SK-N-MC (cell line): ENCODE data around the gene TTPAL.

Experiments
- DNase-seq: peaks from one replicate; pipeline ENCODE4 v3.0.0-alpha.2; 2011; ENCODE audit warnings: low read depth, low spot score
- H3K27ac ChIP-seq: fragments of 200-600 bp; sonication (generic); 2 replicates; pipeline ENCODE4 v1.5.1; 2016; ENCODE audit warnings: mixed run types
- H3K36me3 ChIP-seq: fragments of 200-600 bp; sonication (generic); 2 replicates; pipeline ENCODE4 v1.6.1; 2017; ENCODE audit warnings: antibody characterized with exemption, low read length, mixed read lengths; ENCODE audit not compliant: insufficient read depth
- H3K4me3 ChIP-seq: fragments of 200-600 bp; sonication (generic); 2 replicates; pipeline ENCODE4 v1.5.1; 2016
- H3K9ac ChIP-seq: fragments of 200-600 bp; sonication (generic); 2 replicates; pipeline ENCODE4 v1.8.0; 2017; ENCODE audit warnings: mixed run types, mixed read lengths; ENCODE audit not compliant: insufficient read length
- H3K9me3 ChIP-seq: fragments of 200-600 bp; sonication (generic); 2 replicates; pipeline ENCODE4 v1.6.1; 2017; ENCODE audit warnings: low read depth, mild to moderate bottlenecking, antibody characterized with exemption, low read length, moderate library complexity, mixed read lengths
- EZH2 ChIP-seq: fragments of 200-600 bp; sonication (generic); IDR thresholded peaks from one replicate; pipeline ENCODE4 v1.6.1; 2017; ENCODE audit warnings: antibody characterized with exemption
- FOXP2 ChIP-seq: optimal IDR thresholded peaks from 2 replicates; pipeline ENCODE3; 2011; ENCODE audit warnings: mild to moderate bottlenecking, moderate library complexity; ENCODE audit not compliant: insufficient read depth; ENCODE audit errors: extremely low read length, control extremely low read depth
- POLR2AphosphoS5 ChIP-seq: IDR thresholded peaks from 2 replicates; pipeline ENCODE4 v1.6.1; 2012; ENCODE audit warnings: mild to moderate bottlenecking, low read depth, low read length, borderline replicate concordance

Gene TTPAL

DNA sequence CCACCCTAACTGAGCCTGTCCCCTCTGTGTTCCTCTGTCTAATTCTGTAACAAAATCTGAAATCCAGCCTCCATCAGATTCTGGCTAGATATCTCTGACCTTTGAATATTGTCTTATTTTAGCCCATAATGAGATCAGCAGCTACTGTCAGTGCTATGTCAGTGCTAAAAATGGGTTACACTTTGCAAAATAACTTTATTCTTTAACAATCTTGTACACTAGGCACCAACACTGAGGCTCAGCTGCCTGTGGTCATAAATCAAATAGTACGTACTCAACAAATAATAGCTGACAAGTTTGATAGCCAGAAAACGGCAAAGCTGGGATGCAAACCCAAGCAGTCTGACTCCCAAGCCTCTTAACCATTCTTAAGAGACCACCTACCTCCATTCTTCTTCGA, 22.1 kb downstream of the TTPAL start:
- TF ChIP-seq FOXP2 (no peak), EZH2 (no peak), POLR2AphosphoS5 (no peak)
- DNase-seq, result no peak
- Histone ChIP-seq H3K9ac (no peak overlapping the region), H3K36me3 (peaks cover 63% of the 10 kb centered on the region), H3K27ac (no peak overlapping the region), H3K9me3 (no peaks in the 10 kb centered on the region), H3K4me3 (no peak overlapping the region)

DNA sequence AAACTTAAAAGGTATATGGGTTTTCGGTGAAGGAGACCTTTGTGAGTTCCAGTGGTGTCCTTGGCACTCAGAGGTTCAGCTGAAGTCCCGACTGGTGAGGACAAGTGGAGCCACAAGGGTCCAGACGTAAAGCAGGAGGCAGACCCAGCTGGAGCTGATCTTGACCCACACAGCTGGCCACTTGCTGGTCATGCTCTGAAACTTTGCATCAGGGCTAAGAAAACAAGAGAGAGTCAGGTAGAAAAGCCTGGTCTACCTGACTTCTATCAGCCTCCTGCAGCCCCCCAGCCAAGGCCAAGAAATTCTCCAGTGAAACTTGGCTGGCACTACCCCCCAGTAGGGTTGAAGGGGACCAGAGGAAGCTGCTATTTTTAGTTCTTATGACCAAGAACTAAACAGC, 24.5 kb downstream of the TTPAL start:
- Histone ChIP-seq H3K27ac (no peak overlapping the region), H3K9me3 (no peaks in the 10 kb centered on the region), H3K36me3 (peaks cover 65% of the 10 kb centered on the region), H3K4me3 (no peak overlapping the region), H3K9ac (no peak overlapping the region)
- no peak for DNase-seq
- TF ChIP-seq POLR2AphosphoS5 (no peak), EZH2 (no peak), FOXP2 (no peak)

DNA sequence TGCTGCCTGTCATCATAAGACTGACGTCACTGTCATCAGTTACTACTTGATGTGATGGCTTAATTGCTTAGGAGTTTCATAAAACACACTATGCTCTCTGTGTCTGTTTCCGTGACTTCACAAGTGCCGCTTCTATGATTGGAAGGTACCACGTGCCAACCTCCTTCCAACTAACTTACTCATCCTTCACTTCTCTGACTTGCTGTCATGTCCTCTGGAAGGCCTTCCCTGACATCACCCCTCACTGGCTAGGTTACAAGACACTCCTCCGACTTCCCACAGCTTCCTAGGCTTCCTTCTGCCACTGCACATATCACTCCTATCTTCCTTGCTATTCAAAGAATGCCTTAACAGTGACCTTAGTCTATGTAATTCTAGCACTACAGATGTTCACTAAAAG, 25.8 kb downstream of the TTPAL start:
- TF ChIP-seq EZH2 (no peak), POLR2AphosphoS5 (no peak), FOXP2 (no peak)
- no peaks in the 10 kb centered on the region for H3K9me3 ChIP-seq
- no peak overlapping the region for H3K9ac ChIP-seq
- peaks cover 57% of the 10 kb centered on the region for H3K36me3 ChIP-seq
- DNase-seq, result no peak
- H3K4me3 ChIP-seq, result no peak overlapping the region
- no peak overlapping the region for H3K27ac ChIP-seq

DNA sequence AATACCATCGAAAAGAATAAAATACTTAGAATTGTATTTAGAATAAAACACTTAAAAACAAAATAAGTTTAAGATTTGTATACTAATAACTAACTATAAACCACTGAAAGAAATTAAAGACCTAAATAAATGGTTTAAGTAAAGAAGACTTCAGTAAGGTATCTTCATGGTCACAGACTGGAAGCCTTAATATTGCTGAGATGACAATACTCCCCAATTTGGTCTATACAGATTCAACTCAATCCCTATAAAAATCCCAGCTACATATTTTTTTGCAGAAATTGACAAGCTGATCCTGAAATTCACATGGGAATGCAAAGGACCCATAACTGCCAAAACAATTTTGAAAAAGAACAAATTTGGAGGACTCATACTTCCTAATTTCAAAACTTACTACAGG, 27.3 kb downstream of the TTPAL start:
- TF ChIP-seq EZH2, result no peak
- Histone ChIP-seq H3K4me3 (no peak overlapping the region), H3K9me3 (no peaks in the 10 kb centered on the region), H3K27ac (no peak overlapping the region), H3K36me3 (peaks cover 66% of the 10 kb centered on the region), H3K9ac (no peak overlapping the region)
- no peak for DNase-seq

DNA sequence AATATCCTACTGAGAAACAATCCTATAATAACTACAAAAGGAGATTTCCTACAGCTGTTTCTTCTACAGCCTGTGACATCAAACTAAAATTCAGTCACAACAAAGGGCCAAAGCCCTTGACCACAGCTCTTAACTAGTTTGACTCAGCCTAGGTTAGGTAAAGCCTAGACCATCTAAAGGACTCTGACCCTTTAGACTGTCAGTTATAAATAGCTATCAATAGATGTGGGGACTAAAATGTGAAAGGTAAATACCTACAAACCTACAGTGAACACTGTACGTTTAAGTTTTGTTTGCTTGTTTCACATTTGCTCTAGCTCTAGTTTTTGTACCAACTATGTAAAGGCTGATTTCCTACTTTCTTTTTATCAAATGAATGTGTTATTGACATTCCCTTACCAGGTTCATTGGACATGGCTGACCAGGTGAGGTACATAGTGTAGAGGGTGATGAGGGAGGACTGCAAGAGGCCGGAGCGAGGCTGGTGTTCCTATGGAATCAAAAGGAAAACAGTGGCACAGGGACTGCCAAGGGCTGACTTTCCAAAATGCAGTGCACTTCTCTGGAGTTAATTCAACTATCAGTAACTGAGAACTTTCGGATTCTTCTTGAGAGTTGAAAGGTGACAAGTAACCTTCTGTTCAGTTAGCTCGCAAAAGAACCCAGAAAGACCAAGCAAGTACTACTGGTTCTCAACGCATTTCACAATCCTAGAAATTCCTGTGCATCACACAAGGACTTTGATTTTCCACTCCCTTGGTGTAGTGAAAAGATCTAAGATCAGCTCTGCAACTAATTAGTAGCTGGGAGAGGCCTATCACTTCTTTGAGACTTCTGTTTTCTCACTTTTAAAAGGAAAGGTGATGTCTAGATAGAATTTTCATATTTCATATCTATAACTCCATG, 29.0 kb downstream of the TTPAL start:
- no peak overlapping the region for H3K4me3 ChIP-seq
- no peak overlapping the region for H3K27ac ChIP-seq
- DNase-seq, result no peak
- H3K9me3 ChIP-seq, result no peaks in the 10 kb centered on the region
- H3K9ac ChIP-seq, result no peak overlapping the region
- TF ChIP-seq EZH2, result no peak
- TF ChIP-seq POLR2AphosphoS5, result no peak
- TF ChIP-seq FOXP2, result no peak
- H3K36me3 ChIP-seq, result peaks cover 73% of the 10 kb centered on the region

DNA sequence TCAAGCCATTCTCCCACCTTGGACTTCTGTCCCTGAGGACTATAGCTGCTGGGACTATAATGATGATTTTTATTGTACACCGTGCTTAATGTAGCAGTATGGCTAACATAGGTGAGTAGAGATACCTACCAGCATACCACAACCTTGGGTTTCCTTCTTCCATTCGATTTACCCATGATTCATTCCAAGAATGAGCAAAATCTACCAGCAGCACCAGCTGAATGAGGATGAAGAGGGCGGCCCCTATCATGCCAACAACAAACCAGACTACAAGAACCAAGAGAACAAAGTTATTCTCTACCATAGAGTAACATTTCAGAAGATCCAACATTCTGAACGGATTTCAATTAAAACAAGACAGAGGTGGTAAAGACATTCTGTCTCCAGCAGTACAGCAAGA, 34.1 kb downstream of the TTPAL start:
- no peak for TF ChIP-seq POLR2AphosphoS5
- TF ChIP-seq FOXP2, result no peak
- no peak for TF ChIP-seq EZH2
- Histone ChIP-seq H3K9me3 (no peaks in the 10 kb centered on the region), H3K27ac (no peak overlapping the region), H3K36me3 (peaks cover 47% of the 10 kb centered on the region), H3K4me3 (no peak overlapping the region), H3K9ac (no peak overlapping the region)
- DNase-seq, result no peak

DNA sequence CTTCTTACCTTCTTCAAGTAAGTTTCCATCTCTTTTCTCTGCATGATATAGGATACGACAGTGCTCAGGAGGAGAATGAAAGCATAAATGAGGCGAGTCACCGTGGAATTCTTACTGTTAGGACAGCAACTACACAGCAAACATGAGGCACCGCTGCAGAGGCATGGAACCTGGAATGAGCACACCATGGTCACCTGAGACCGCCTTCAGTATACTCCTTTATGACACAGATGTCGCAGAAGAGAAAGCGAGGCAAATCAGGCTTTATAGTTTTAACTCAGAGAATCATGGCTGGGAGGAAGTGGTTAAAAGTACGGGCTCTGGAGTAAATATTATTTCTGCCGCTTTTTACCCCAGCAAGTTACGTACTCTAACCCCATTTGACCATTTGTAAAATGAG, 38.2 kb downstream of the TTPAL start:
- TF ChIP-seq POLR2AphosphoS5, result no peak
- TF ChIP-seq FOXP2, result no peak
- no peak for TF ChIP-seq EZH2

DNA sequence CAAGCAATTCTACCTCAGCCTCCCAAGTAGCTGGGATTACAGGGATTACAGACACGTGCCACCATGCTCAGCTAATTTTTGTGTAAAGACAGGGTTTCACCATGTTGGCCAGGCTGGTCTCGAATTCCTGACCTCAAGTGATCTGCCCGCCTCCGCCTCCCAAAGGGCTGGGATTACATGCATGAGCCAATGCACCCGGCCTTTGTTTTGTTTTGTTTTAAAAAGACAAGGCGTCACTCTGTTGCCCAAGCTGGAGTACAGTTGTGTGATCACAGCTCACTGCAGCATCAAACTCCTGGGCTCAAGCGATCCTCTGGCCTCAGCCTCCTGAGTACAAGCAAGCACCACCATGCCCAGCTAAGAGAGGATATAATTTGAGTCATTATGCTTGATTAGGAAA, 40.8 kb downstream of the TTPAL start:
- Histone ChIP-seq H3K27ac (no peak overlapping the region), H3K4me3 (no peak overlapping the region), H3K9me3 (no peaks in the 10 kb centered on the region), H3K9ac (no peak overlapping the region), H3K36me3 (peaks cover 2% of the 10 kb centered on the region; the same call in 1 of the 2 replicates)
- DNase-seq, result no peak
- no peak for TF ChIP-seq FOXP2
- TF ChIP-seq EZH2, result no peak
- no peak for TF ChIP-seq POLR2AphosphoS5

More for the DNA sequence above, 38.2 kb downstream of the TTPAL start:
- Histone ChIP-seq H3K36me3 (peaks cover 22% of the 10 kb centered on the region), H3K4me3 (no peak overlapping the region), H3K9me3 (no peaks in the 10 kb centered on the region), H3K27ac (no peak overlapping the region), H3K9ac (no peak overlapping the region)
- no peak for DNase-seq

DNA sequence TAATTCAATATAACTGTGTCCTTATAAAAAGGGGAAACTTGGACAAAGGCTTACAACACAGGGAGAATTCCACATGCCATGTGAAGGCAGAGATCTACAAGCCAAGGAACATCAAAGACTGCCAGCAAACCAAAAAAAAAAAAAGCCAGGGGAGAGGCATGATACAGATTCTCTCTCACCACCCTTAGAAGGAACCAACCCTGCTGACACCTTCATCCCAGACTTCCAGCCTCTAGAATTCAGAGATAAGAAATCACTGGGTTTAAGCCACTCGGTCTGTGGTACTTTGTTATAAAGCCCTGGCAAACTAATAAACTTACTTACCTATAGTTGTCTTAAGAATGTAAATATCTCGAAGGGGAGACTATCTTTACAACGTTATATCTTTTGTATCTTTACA, 41.8 kb downstream of the TTPAL start:
- no peak for TF ChIP-seq POLR2AphosphoS5
- TF ChIP-seq EZH2, result no peak
- TF ChIP-seq FOXP2, result no peak
- DNase-seq, result no peak
- H3K9ac ChIP-seq, result no peak overlapping the region
- no peak overlapping the region for H3K4me3 ChIP-seq
- no peak overlapping the region for H3K27ac ChIP-seq
- peaks cover 2% of the 10 kb centered on the region; the same call in 1 of the 2 replicates for H3K36me3 ChIP-seq
- H3K9me3 ChIP-seq, result no peaks in the 10 kb centered on the region
